Pulmonary artery endothelial cell (primary cell): ENCODE measurements around the gene SHB. TPM values are rescaled to one million over a fixed set of nuclear protein-coding genes. Genes with fewer than 3 reads are reported as not detected.
"Not testable (repeated sequence)": the region's sequence is repeated elsewhere in the genome, so short reads cannot be mapped to it uniquely, and the experiment has no call there.

Experiments used
- DNase-seq: peaks from one replicate; pipeline ENCODE4 v3.0.0-alpha.2; 2011; ENCODE audit warnings: low read depth, low spot score
- total RNA-seq: library from RNA; depleted of rRNA; stranded (reverse); fragments of >200 nt; gene quantifications from 2 replicates; pipeline ENCODE4 v1.2.3, GENCODE V29; 2014

SHB gene
- total RNA-seq, 1 donor from 2014 or later: 17.3 TPM

DNA sequence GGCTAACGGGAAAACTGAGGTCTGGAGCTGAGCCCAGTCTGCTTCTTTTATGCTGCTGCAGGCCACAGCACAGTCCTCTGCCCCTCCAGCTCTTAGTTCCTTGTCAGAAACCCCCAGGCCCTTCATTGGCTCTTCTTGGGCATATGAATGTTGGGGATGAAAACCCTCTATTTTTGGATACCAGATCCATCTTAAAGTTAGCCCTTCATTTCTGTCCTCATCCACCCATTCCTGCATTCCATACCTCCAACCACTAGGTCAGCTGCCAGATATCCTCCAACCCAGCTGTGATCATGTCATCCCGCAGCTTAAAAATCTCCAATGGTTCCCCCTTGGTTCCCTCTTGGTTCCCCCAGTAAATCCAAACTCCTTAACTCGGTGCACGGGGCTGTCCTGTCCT is 163.3 kb downstream of the SHB start:
- no peak for DNase-seq

- DNase-seq: no peak
Observed at GRCh38 chr9:37905131-37905505, 163.9 kb downstream of the SHB start.

DNA sequence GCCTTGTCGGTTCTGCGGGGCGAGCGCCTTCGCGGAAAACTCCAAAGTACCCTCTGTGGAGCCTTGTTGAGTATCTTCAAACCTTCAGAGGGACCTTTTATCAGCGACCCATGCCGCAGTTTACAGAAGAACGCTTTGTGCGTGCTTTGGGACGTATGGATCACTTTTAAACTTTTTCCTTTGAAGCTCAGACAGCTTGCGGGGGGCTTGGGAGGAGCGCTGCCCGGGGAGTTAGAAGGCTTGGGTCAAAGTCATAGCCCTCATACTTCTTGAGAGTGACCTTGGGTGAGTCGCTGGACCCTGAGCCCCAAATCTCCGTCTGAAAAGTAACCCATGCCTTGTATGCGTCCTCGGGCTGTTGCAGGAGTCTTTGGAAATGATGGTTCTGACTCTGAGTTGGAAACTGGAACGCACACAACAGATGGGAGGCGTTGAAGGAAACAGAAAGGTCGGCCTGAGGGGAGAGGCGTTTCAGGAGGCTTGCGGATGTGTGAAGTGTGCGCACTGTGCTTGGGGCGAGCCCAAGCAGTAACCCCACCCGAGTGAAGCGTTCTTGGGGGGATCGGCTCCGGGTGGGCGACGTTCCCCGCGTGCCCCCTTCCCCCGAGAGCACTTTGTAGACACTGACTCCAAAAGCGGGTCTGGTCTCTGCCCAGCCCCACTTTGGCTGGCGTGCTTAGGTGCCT is 164.4 kb downstream of the SHB start:
- DNase-seq: no peak

DNA sequence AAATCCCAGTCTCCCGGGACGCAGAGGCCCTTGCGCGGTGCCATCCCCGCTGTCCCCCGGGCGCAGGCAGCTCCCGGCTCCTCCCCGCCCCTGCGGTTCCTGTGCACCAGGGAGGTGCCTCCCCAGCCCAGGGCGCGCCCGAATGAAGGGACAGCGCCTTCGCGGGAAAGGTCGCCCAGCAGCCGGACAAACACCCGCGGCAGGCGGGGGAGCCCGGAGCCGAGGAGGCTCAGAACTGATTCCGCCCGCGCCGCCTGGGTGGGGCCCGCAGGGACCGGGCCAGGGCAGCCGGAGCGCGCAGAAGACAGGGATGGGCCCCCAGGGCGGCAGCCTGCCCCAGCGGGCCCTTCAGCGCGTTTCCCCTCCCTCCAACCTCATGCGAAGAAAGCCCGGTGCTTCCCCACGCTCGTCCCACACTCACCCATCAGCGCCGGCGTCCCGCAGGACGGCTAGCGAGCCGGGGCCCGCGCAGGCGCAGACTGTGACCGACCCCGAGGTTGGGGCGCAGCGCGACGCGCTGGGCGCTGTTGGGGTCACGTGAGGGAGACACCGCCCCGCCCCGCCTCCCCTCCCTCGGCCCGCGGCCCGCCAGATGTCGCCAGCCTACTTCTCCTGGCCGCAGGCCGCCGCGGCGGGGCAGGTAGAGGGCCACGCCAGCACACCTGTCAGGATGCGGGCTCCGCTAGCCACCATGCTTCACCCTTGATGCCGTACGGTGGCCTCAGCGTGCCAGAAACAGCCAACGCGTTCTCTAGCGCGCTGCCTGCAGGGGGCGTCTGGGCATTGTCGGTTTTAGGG is 165.2 kb downstream of the SHB start, which contains the start of gene SLC25A51:
Gene SLC25A51, minus strand, starts transcription at position 481 of the 798 bp plus-strand sequence. CDS start 15,577 bp downstream, outside the sequence.
- peak; percentile 69 for DNase-seq

- DNase-seq: no peak
Observed at GRCh38 chr9:37902796-37903646, 166.0 kb downstream of the SHB start.

DNA sequence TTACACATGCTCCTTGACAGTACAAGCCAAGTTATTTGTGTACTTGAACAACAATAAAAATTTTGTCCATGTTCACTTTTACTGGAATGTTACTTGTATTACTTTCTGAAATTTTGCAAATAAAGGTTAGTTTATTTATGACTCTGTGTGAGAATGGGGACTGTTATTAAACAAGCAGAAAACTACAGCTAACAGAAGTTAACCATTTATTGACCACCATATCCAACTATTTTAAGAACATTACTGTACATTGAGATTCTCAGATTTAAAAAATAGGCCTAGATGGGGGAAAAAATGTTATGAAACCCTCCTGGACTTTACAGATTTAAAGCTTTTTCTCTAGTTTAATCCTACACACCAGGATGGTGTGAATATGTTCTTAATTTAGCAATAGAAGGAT is 166.9 kb downstream of the SHB start:
- no peak for DNase-seq

DNA sequence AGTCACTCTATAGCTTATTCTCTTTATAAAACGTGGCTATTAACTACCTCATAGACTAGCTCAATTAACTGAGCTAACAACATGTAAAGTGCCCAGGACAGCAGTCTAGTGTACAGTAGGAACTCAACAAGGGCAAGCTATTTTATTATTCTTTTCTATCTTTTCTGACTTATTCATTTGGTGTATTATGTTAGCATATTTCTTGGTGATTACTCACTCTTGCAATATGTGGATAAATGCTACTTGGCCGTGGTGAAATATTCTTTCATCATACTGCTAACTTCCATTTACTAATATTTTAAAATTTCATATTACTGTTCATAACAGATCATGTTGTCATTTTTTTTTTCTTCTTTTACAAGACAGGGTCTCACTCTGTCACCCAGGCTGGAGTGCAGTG is 170.0 kb downstream of the SHB start:
- no peak for DNase-seq

GRCh38 chr9:37897665-37898064 is 171.4 kb downstream of the SHB start:
- no peak for DNase-seq

DNA sequence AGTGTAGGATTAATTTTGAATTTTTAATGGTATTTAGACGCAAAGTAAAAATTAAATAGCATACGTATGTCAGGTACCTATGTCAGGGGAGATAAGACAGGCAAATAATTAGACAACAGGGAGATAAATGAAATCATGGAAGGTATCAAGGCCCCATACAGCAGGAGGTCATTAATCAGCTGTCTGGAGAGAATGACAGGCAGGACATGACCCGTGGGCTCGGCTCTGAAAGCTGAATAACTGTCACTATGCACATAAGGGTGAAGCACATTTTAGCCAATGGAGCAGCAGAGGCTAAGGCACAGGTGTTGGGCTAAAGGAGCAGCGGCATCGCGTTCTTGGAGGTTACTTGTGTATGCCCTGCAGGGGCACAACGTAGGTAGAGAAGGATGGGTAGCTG is 177.0 kb downstream of the SHB start:
- DNase-seq: no peak

- not testable (repeated sequence) for DNase-seq
Observed at GRCh38 chr9:37891042-37891441, 178.0 kb downstream of the SHB start.

- DNase-seq: no peak
Observed at GRCh38 chr9:37889536-37889935, 179.5 kb downstream of the SHB start.

GRCh38 chr9:37887977-37888583 is 180.9 kb downstream of the SHB start:
- DNase-seq: not testable (repeated sequence)

DNA sequence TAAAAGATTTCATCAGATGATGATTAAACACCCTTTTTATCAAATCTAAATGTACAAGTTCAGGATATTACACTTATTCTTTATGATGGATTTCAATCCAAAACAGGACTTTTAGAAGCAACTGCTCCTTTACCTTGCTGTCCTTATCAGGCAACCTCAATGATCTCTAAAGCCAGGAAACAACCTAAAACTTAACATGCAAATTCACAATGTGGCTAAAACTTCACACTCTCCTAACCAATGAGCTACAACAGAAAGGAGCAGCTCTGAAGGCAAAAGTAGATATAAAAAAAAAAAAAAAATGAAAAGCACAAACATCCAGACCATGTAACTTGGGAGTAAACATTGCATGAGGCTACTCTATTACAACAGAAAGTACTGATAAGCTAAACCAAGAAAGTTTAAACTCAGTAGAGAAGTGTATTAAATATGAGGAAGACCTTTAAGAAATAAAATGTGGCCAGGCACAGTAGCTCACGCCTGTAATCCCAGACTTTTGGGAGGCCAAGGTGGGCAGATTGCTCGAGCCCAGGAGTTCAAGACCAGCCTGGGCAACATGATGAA is 188.0 kb downstream of the SHB start:
- DNase-seq: no peak

GRCh38 chr9:37876376-37876775 is 192.7 kb downstream of the SHB start:
- no peak for DNase-seq

DNA sequence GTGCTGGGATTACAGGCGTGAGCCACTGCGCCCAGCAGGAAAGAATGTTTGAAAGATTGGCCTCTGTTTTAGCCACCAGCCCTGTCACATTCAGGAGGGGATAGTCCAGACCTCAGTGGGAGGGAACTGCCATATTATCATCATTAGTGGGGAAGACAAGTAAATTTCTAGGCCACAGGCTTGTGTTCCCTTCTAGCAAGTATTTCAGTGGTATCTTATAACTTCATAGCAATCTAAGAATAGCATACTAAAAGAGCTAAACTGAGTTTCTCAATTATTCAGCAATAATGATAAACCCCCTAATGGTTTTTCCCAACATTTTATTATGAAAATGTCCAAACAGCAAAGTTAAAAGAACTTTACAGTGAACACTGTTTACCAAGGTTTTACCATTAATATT is 195.1 kb downstream of the SHB start:
- DNase-seq: no peak

- no peak for DNase-seq
Observed at GRCh38 chr9:37870799-37871176, 198.2 kb downstream of the SHB start.

- no peak for DNase-seq
Observed at GRCh38 chr9:37870081-37870798, 198.8 kb downstream of the SHB start.
